Central memory CD8-positive, alpha-beta T cell (primary cell): Measurements from ENCODE around the gene STEAP1.
A peak's percentile ranks its signal among the peaks of the same experiment; 100 is the strongest.
"Not testable (repeated sequence)": the region's sequence is repeated elsewhere in the genome, so short reads cannot be mapped to it uniquely, and the experiment has no call there.

Source experiments
- ATAC-seq: fragments of 150-1000 bp; cut with Tn5 transposase; replicated peaks from 2 replicates; pipeline ENCODE4 v1.10.0; 2022; ENCODE audit warnings: mild to moderate bottlenecking, moderate FRiP score, moderate number of reproducible peaks; ENCODE audit not compliant: poor library complexity, severe bottlenecking; ENCODE audit errors: extremely low read depth
- DNase-seq, 2 donors: peaks; one replicate each; pipeline ENCODE4 v3.0.0; 2021; ENCODE audit warnings: low spot score in 2 of 2
- H3K27ac Mint-ChIP-seq: one replicate; pipeline ENCODE4 v1.8.0; 2022; ENCODE audit warnings: low read depth, mild to moderate bottlenecking, moderate library complexity, mixed read lengths
- H3K27me3 Mint-ChIP-seq: one replicate; pipeline ENCODE4 v1.8.0; 2022; ENCODE audit warnings: mixed read lengths
- H3K36me3 Mint-ChIP-seq: one replicate; pipeline ENCODE4 v1.8.0; 2022; ENCODE audit warnings: mild to moderate bottlenecking, moderate library complexity, mixed read lengths; ENCODE audit not compliant: insufficient read depth
- H3K4me1 Mint-ChIP-seq: one replicate; pipeline ENCODE4 v1.8.0; 2022; ENCODE audit warnings: mixed read lengths
- H3K4me3 Mint-ChIP-seq: one replicate; pipeline ENCODE4 v1.8.0; 2022; ENCODE audit warnings: mild to moderate bottlenecking, moderate library complexity, mixed read lengths
- H3K9me3 Mint-ChIP-seq: one replicate; pipeline ENCODE4 v1.8.0; 2022; ENCODE audit warnings: mixed read lengths

The STEAP1 gene

GRCh38 chr7:90178679-90179278 is 24.5 kb downstream of the STEAP1 start:
- DNase-seq (no peak), ATAC-seq (peak; percentile 56)
- Mint-ChIP-seq H3K27ac (no peak overlapping the region), H3K36me3 (no peaks in the 10 kb centered on the region), H3K4me3 (no peak overlapping the region), H3K4me1 (no peaks in the 10 kb centered on the region), H3K27me3 (peaks cover 5% of the 10 kb centered on the region), H3K9me3 (no peaks in the 10 kb centered on the region)

- H3K4me3 Mint-ChIP-seq: no peak overlapping the region
- no peaks in the 10 kb centered on the region for H3K27me3 Mint-ChIP-seq
- DNase-seq: no peak
- H3K36me3 Mint-ChIP-seq: no peaks in the 10 kb centered on the region
- H3K9me3 Mint-ChIP-seq: no peaks in the 10 kb centered on the region
- no peaks in the 10 kb centered on the region for H3K4me1 Mint-ChIP-seq
- H3K27ac Mint-ChIP-seq: no peak overlapping the region
- no peak for ATAC-seq
These were observed 25.8 kb downstream of the STEAP1 start for GRCh38 chr7:90180011-90180585.

- H3K36me3 Mint-ChIP-seq: no peaks in the 10 kb centered on the region
- H3K27me3 Mint-ChIP-seq: no peaks in the 10 kb centered on the region
- H3K4me3 Mint-ChIP-seq: no peak overlapping the region
- no peaks in the 10 kb centered on the region for H3K9me3 Mint-ChIP-seq
- no peak for DNase-seq
- no peak overlapping the region for H3K27ac Mint-ChIP-seq
- no peak for ATAC-seq
- no peaks in the 10 kb centered on the region for H3K4me1 Mint-ChIP-seq
These were observed 26.4 kb downstream of the STEAP1 start for GRCh38 chr7:90180649-90181048.

- Mint-ChIP-seq H3K4me3 (no peak overlapping the region), H3K4me1 (no peaks in the 10 kb centered on the region), H3K9me3 (no peaks in the 10 kb centered on the region), H3K27ac (no peak overlapping the region), H3K27me3 (no peaks in the 10 kb centered on the region), H3K36me3 (no peaks in the 10 kb centered on the region)
- DNase-seq: no peak
- ATAC-seq: no peak
These were observed 27.2 kb downstream of the STEAP1 start for GRCh38 chr7:90181485-90181884.

- not testable (repeated sequence) for ATAC-seq, H3K36me3 Mint-ChIP-seq, H3K9me3 Mint-ChIP-seq, H3K27ac Mint-ChIP-seq, H3K4me3 Mint-ChIP-seq, H3K4me1 Mint-ChIP-seq, H3K27me3 Mint-ChIP-seq, DNase-seq
These were observed 32.0 kb downstream of the STEAP1 start for GRCh38 chr7:90186290-90186689.

GRCh38 chr7:90187507-90188050 is 33.3 kb downstream of the STEAP1 start:
- Mint-ChIP-seq H3K27me3 (no peaks in the 10 kb centered on the region), H3K9me3 (no peaks in the 10 kb centered on the region), H3K4me1 (no peaks in the 10 kb centered on the region), H3K27ac (no peak overlapping the region), H3K36me3 (no peaks in the 10 kb centered on the region), H3K4me3 (no peak overlapping the region)
- no peak for DNase-seq
- no peak for ATAC-seq

GRCh38 chr7:90188281-90188680 is 34.0 kb downstream of the STEAP1 start:
- ATAC-seq (no peak), DNase-seq (no peak)
- no peak overlapping the region for H3K27ac Mint-ChIP-seq
- no peaks in the 10 kb centered on the region for H3K27me3 Mint-ChIP-seq
- no peaks in the 10 kb centered on the region for H3K9me3 Mint-ChIP-seq
- no peak overlapping the region for H3K4me3 Mint-ChIP-seq
- no peaks in the 10 kb centered on the region for H3K4me1 Mint-ChIP-seq
- no peaks in the 10 kb centered on the region for H3K36me3 Mint-ChIP-seq

- H3K36me3 Mint-ChIP-seq: no peaks in the 10 kb centered on the region
- H3K27ac Mint-ChIP-seq: no peak overlapping the region
- H3K27me3 Mint-ChIP-seq: no peaks in the 10 kb centered on the region
These were observed 36.7 kb downstream of the STEAP1 start for GRCh38 chr7:90190995-90191394.

GRCh38 chr7:90191648-90192047 is 37.4 kb downstream of the STEAP1 start:
- no peak for ATAC-seq
- H3K36me3 Mint-ChIP-seq: no peaks in the 10 kb centered on the region
- no peak overlapping the region for H3K4me3 Mint-ChIP-seq
- no peaks in the 10 kb centered on the region for H3K27me3 Mint-ChIP-seq
- no peak for DNase-seq
- H3K9me3 Mint-ChIP-seq: no peaks in the 10 kb centered on the region
- no peak overlapping the region for H3K27ac Mint-ChIP-seq
- no peaks in the 10 kb centered on the region for H3K4me1 Mint-ChIP-seq

More at GRCh38 chr7:90190995-90191394, 36.7 kb downstream of the STEAP1 start:
- Mint-ChIP-seq H3K4me1 (no peaks in the 10 kb centered on the region), H3K9me3 (no peaks in the 10 kb centered on the region), H3K4me3 (no peak overlapping the region)
- ATAC-seq (no peak), DNase-seq (no peak)

- H3K9me3 Mint-ChIP-seq: no peaks in the 10 kb centered on the region
- DNase-seq (no peak), ATAC-seq (no peak)
- no peaks in the 10 kb centered on the region for H3K4me1 Mint-ChIP-seq
- no peak overlapping the region for H3K27ac Mint-ChIP-seq
- no peak overlapping the region for H3K4me3 Mint-ChIP-seq
- H3K36me3 Mint-ChIP-seq: no peaks in the 10 kb centered on the region
- H3K27me3 Mint-ChIP-seq: no peaks in the 10 kb centered on the region
These were observed 38.8 kb downstream of the STEAP1 start for GRCh38 chr7:90192876-90193750.

- ATAC-seq (no peak), DNase-seq (no peak)
- Mint-ChIP-seq H3K27me3 (no peaks in the 10 kb centered on the region), H3K9me3 (no peaks in the 10 kb centered on the region), H3K27ac (no peak overlapping the region), H3K4me3 (no peak overlapping the region), H3K36me3 (no peaks in the 10 kb centered on the region), H3K4me1 (no peaks in the 10 kb centered on the region)
These were observed 40.9 kb downstream of the STEAP1 start for GRCh38 chr7:90194911-90195809.

GRCh38 chr7:90201500-90202195 is 47.4 kb downstream of the STEAP1 start:
- ATAC-seq (no peak), DNase-seq (no peak)
- no peak overlapping the region for H3K4me3 Mint-ChIP-seq
- no peaks in the 10 kb centered on the region for H3K9me3 Mint-ChIP-seq
- H3K27me3 Mint-ChIP-seq: no peaks in the 10 kb centered on the region
- no peak overlapping the region for H3K27ac Mint-ChIP-seq
- no peaks in the 10 kb centered on the region for H3K36me3 Mint-ChIP-seq
- H3K4me1 Mint-ChIP-seq: no peaks in the 10 kb centered on the region
